Measurements from ENCODE around the gene PARP2. TPM values are rescaled to one million over a fixed set of nuclear protein-coding genes. Genes with fewer than 3 reads are reported as not detected.

PARP2 gene
- total RNA-seq, 4 donors from 2014 or later = 12.2 to 34.0 (median 14.9) TPM

GRCh38 chr14:20375471-20375870 lies 32.0 kb downstream of the PARP2 start:
- TF ChIP-seq POLR2A (IDR thresholded peaks at IDR 0.05) = no peak
- no peak for TF ChIP-seq POLR2AphosphoS5 (IDR thresholded peaks at IDR 0.05)
- no peak for TF ChIP-seq EP300 (IDR thresholded peaks at IDR 0.05)
- TF ChIP-seq CTCF (IDR thresholded peaks at IDR 0.05) = no peak
- no peaks in the 10 kb centered on the region for H3K9me3 ChIP-seq
- no peak overlapping the region for H3K4me3 ChIP-seq
- H3K27ac ChIP-seq = no peak overlapping the region
- 84% methylated on average over 3 of the region's 3 CpGs for whole genome bisulfite sequencing
- no peaks in the 10 kb centered on the region for H3K27me3 ChIP-seq
- H3K36me3 ChIP-seq = peaks cover 100% of the 10 kb centered on the region
- no peaks in the 10 kb centered on the region for H3K4me1 ChIP-seq
- no peak for DNase-seq (ENCODE audit: low spot score in 2 of 2)

GRCh38 chr14:20376071-20376588 lies 32.7 kb downstream of the PARP2 start:
- H3K4me3 ChIP-seq = no peak overlapping the region
- no peaks in the 10 kb centered on the region for H3K4me1 ChIP-seq
- no peaks in the 10 kb centered on the region for H3K9me3 ChIP-seq
- H3K27me3 ChIP-seq = no peaks in the 10 kb centered on the region
- no peak for DNase-seq (ENCODE audit: low spot score in 2 of 2)
- WGBS = 98% methylated on average over 7 of the region's 12 CpGs
- peaks cover 100% of the 10 kb centered on the region for H3K36me3 ChIP-seq
- no peak overlapping the region for H3K27ac ChIP-seq
- TF ChIP-seq EP300 (IDR thresholded peaks at IDR 0.05) (no peak), CTCF (IDR thresholded peaks at IDR 0.05) (no peak), POLR2AphosphoS5 (IDR thresholded peaks at IDR 0.05) (no peak)

DNA sequence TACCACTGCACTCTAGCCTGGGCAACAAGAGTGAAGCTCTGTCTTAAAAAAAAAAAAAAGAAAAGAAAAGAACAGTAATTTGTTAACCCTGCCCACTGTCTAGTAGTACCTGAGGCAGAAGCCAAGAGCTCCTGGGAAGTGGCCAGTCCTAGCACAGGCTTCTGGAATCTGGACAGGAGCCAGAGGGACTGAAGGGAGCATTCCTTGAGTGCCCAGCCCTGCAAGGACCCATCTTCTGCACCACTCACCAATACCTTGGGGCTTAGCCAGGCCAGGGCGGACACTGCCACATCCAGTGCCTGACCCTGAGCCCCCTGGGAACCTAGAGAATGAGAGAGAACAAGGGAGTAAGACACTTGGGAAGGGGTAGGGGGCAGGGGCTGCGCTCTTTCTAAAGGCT lies 33.7 kb downstream of the PARP2 start:
- Histone ChIP-seq H3K4me3 (no peak overlapping the region), H3K36me3 (peaks cover 100% of the 10 kb centered on the region), H3K27ac (no peak overlapping the region), H3K4me1 (no peaks in the 10 kb centered on the region), H3K9me3 (no peaks in the 10 kb centered on the region), H3K27me3 (no peaks in the 10 kb centered on the region)
- TF ChIP-seq EP300 (IDR thresholded peaks at IDR 0.05) = no peak
- TF ChIP-seq CTCF (IDR thresholded peaks at IDR 0.05) = no peak
- DNase-seq (ENCODE audit: low spot score in 2 of 2) = no peak
- WGBS = 96% methylated on average over 2 of the region's 2 CpGs

DNA sequence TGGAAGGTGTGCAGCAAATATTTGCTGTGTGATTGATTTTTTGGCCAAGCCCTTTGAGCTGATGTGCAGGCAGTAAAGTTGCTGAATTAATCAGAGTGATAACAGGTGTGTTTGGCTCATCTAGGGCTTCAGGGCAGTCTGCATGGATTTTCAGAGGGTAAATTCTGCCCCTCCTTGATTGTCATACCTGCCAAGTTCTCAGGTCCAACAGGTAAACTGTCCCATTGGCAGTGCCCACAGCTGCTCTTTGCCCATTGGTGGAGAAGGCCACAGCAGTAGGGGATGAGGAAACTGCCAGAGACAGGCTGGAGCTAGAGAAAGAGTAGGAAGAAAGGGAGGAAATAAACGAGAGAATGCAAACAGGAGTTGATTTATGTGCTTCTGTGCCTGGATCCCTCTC lies 36.3 kb downstream of the PARP2 start:
- TF ChIP-seq CTCF (IDR thresholded peaks at IDR 0.05) = no peak
- no peak for TF ChIP-seq EP300 (IDR thresholded peaks at IDR 0.05)
- no peak for TF ChIP-seq POLR2A (IDR thresholded peaks at IDR 0.05)
- no peak for TF ChIP-seq POLR2AphosphoS5 (IDR thresholded peaks at IDR 0.05)
- no peaks in the 10 kb centered on the region for H3K4me1 ChIP-seq
- H3K4me3 ChIP-seq = no peak overlapping the region
- no peak for DNase-seq (ENCODE audit: low spot score in 2 of 2)
- H3K9me3 ChIP-seq = no peaks in the 10 kb centered on the region
- H3K36me3 ChIP-seq = peaks cover 100% of the 10 kb centered on the region
- 33% methylated on average over 1 of the region's 1 CpG for WGBS
- H3K27me3 ChIP-seq = no peaks in the 10 kb centered on the region
- no peak overlapping the region for H3K27ac ChIP-seq

DNA sequence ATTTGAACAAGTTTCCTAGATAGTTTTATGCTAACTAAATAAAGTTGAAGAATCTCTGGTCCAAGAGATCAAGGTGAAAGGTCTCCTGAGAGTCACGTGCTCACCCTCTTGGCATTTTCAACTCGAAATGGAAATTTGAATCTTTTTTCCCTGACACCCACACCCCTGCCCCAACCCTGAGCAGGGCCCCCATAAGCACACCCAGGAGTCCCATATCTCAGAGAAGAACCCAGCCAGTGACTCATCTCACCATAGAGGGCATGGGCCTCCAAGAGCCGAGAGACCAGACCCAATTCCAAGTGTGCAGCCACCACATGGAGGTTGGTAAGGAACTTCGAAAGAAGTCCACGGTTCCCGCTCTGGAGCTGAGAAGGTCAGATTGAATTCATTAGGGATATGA lies 37.2 kb downstream of the PARP2 start:
- no peaks in the 10 kb centered on the region for H3K4me1 ChIP-seq
- no peak overlapping the region for H3K27ac ChIP-seq
- H3K4me3 ChIP-seq = no peak overlapping the region
- no peak for TF ChIP-seq POLR2AphosphoS5 (IDR thresholded peaks at IDR 0.05)
- no peak for TF ChIP-seq CTCF (IDR thresholded peaks at IDR 0.05)
- no peak for TF ChIP-seq POLR2A (IDR thresholded peaks at IDR 0.05)
- no peak for TF ChIP-seq EP300 (IDR thresholded peaks at IDR 0.05)
- DNase-seq (ENCODE audit: low spot score in 2 of 2) = no peak
- H3K36me3 ChIP-seq = peaks cover 100% of the 10 kb centered on the region
- no peaks in the 10 kb centered on the region for H3K9me3 ChIP-seq
- WGBS = 87% methylated on average over 6 of the region's 6 CpGs
- no peaks in the 10 kb centered on the region for H3K27me3 ChIP-seq
